Measurements from ENCODE around the gene PSAP.

DNA sequence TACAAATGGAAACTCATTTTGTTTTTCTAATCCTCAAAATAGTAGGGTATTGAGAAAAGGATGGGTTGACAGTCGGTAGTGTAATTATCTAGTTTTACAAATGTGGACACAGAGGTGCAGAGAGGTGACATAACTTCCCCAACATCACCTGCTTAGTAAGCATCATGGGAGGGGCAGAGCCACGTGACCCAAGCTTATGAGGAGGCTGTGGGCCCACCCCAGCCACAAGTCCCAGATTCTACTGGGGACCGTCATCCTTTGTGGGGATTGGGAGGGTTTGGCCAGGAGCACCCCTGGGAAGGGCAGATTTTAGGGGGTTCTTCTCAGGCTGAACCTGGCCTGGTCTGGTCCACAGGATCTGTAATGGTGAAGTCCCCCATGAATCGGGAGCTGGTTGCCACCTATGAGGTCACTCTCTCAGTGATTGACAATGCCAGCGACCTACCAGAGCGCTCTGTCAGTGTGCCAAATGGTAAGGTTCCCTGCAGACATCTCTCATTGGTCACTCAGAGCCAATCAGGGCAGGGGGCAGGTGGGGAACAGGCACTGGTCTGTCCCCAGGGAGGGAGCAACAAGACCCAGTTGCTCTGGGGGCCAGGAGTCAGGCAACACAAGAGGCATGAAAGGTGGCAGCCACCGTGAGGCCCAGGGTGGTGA lies 54.2 kb downstream of the PSAP start:
- TF ChIP-seq CTCF (IDR thresholded peaks at IDR 0.05; ENCODE audit: poor library complexity) (no peak), EZH2 (IDR thresholded peaks at IDR 0.05; ENCODE audit: borderline replicate concordance) (no peak), EZH2phosphoT487 (IDR thresholded peaks at IDR 0.05; ENCODE audit: low read depth, severe bottlenecking, unreplicated experiment) (no peak)

Measured in hepatocyte (in vitro differentiated cells).